ENCODE results near the gene PELI1.

Gene PELI1

DNA sequence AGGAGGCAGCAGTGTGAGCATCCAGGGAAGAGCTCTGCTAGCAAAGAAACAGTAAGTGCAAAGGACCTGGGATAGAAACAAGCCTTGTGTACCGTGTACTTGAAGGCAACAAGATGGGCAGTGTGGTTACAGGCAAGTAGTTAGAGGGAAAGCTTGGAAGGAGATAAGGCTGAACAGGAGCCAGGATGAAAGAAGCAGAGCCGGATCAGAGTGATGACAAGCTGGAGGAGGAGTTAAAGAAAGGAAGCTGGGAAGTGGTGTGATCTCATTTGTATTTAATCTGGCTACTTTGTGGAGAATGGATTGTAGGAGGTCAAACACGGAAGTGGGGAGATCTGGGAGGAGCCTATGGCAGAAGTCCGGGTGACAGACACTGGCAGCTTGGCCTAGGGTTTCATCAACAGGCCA, 80.3 kb downstream of the PELI1 start:
- H3K4me1 ChIP-seq (ENCODE audit: insufficient read depth, low read length): peaks cover 25% of the 10 kb centered on the region
- H3K9ac ChIP-seq (ENCODE audit: low read depth, low read length): no peak overlapping the region
- no peaks in the 10 kb centered on the region; the same call in 1 of the 2 replicates for H3K9me3 ChIP-seq (ENCODE audit: control insufficient read depth, insufficient read depth, low read length)
- H3K36me3 ChIP-seq (ENCODE audit: insufficient read depth, low read length): no peaks in the 10 kb centered on the region

GRCh38 chr2:64063454-64063853, 80.8 kb downstream of the PELI1 start:
- H3K36me3 ChIP-seq (ENCODE audit: insufficient read depth, low read length): no peaks in the 10 kb centered on the region
- no peaks in the 10 kb centered on the region; the same call in 1 of the 2 replicates for H3K9me3 ChIP-seq (ENCODE audit: control insufficient read depth, insufficient read depth, low read length)

GRCh38 chr2:64062840-64063239, 81.4 kb downstream of the PELI1 start:
- Histone ChIP-seq H3K9me3 (ENCODE audit: control insufficient read depth, insufficient read depth, low read length) (no peaks in the 10 kb centered on the region; the same call in 1 of the 2 replicates), H3K4me1 (ENCODE audit: insufficient read depth, low read length) (peaks cover 25% of the 10 kb centered on the region), H3K9ac (ENCODE audit: low read depth, low read length) (no peak overlapping the region), H3K36me3 (ENCODE audit: insufficient read depth, low read length) (no peaks in the 10 kb centered on the region)

More at GRCh38 chr2:64063454-64063853, 80.8 kb downstream of the PELI1 start:
- no peak overlapping the region for H3K9ac ChIP-seq (ENCODE audit: low read depth, low read length)
- H3K4me1 ChIP-seq (ENCODE audit: insufficient read depth, low read length): peaks cover 25% of the 10 kb centered on the region

DNA sequence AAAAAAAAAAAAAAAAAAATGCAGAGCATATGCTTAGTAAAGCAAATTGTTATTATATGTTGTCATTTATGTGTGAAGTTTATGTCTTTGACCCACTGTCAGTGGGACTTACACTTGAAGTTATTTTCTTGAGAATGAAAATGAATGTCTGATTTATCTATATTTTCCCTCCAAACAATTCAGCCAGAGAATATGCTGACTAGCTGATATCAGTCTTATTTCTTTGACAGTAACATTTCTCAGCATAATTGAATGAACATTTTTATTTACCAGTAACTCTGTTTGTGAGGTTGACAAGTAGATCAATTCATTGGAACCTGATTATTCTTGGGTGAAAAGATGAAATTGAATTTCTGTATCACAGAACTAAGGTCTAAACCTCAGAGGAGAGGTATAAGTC, 85.0 kb downstream of the PELI1 start:
- Histone ChIP-seq H3K4me1 (ENCODE audit: insufficient read depth, low read length) (peaks cover 7% of the 10 kb centered on the region), H3K9me3 (ENCODE audit: control insufficient read depth, insufficient read depth, low read length) (no peaks in the 10 kb centered on the region), H3K36me3 (ENCODE audit: insufficient read depth, low read length) (no peaks in the 10 kb centered on the region), H3K9ac (ENCODE audit: low read depth, low read length) (no peak overlapping the region)

- H3K9ac ChIP-seq (ENCODE audit: low read depth, low read length): no peak overlapping the region
- peaks cover 23% of the 10 kb centered on the region for H3K4me1 ChIP-seq (ENCODE audit: insufficient read depth, low read length)
- no peaks in the 10 kb centered on the region for H3K9me3 ChIP-seq (ENCODE audit: control insufficient read depth, insufficient read depth, low read length)
- no peaks in the 10 kb centered on the region for H3K36me3 ChIP-seq (ENCODE audit: insufficient read depth, low read length)
These were observed 88.2 kb downstream of the PELI1 start for GRCh38 chr2:64056021-64056420.

GRCh38 chr2:64054161-64054915, 89.9 kb downstream of the PELI1 start:
- Histone ChIP-seq H3K4me1 (ENCODE audit: insufficient read depth, low read length) (peaks cover 23% of the 10 kb centered on the region), H3K36me3 (ENCODE audit: insufficient read depth, low read length) (no peaks in the 10 kb centered on the region), H3K9me3 (ENCODE audit: control insufficient read depth, insufficient read depth, low read length) (no peaks in the 10 kb centered on the region), H3K9ac (ENCODE audit: low read depth, low read length) (no peak overlapping the region)

- H3K9me3 ChIP-seq (ENCODE audit: control insufficient read depth, insufficient read depth, low read length): no peaks in the 10 kb centered on the region
- peaks cover 23% of the 10 kb centered on the region for H3K4me1 ChIP-seq (ENCODE audit: insufficient read depth, low read length)
- H3K9ac ChIP-seq (ENCODE audit: low read depth, low read length): no peak overlapping the region
- no peaks in the 10 kb centered on the region for H3K36me3 ChIP-seq (ENCODE audit: insufficient read depth, low read length)
These were observed 91.6 kb downstream of the PELI1 start for GRCh38 chr2:64052463-64053241.

GRCh38 chr2:64049633-64050220, 94.5 kb downstream of the PELI1 start:
- H3K4me1 ChIP-seq (ENCODE audit: insufficient read depth, low read length): peaks cover 23% of the 10 kb centered on the region

DNA sequence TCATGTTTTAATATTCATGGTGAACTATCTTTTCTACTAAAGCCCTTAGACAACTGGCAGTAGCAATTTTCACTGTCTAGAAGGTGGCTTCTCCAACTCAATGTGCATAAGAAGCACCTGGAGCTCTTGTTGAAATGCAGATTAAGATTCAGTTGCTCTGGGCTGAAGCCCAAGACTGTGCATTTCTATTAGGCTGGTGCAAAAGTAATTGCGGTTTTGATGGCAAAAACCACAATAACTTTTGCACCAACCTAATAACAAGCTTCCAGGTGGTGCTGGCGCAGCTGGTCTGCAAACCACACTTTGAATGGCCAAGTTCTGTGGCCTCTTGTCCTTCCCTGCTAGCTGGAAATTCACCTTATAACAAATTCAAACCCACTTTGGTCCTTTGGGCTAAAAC, 98.3 kb downstream of the PELI1 start:
- H3K36me3 ChIP-seq (ENCODE audit: insufficient read depth, low read length): no peaks in the 10 kb centered on the region
- no peaks in the 10 kb centered on the region for H3K4me1 ChIP-seq (ENCODE audit: insufficient read depth, low read length)
- H3K9ac ChIP-seq (ENCODE audit: low read depth, low read length): no peak overlapping the region
- no peaks in the 10 kb centered on the region for H3K9me3 ChIP-seq (ENCODE audit: control insufficient read depth, insufficient read depth, low read length)

More at GRCh38 chr2:64049633-64050220, 94.5 kb downstream of the PELI1 start:
- no peak overlapping the region for H3K9ac ChIP-seq (ENCODE audit: low read depth, low read length)
- no peaks in the 10 kb centered on the region for H3K9me3 ChIP-seq (ENCODE audit: control insufficient read depth, insufficient read depth, low read length)
- H3K36me3 ChIP-seq (ENCODE audit: insufficient read depth, low read length): no peaks in the 10 kb centered on the region

All from ES-I3 (cell line).